MCF 10A (cell line): Measurements from ENCODE around the gene GPSM1. TPM values are rescaled to one million over a fixed set of nuclear protein-coding genes. Genes with fewer than 3 reads are reported as not detected.

Experiments used
- BruUV-seq: library from RNA; stranded (reverse); fragments of 400-500 nt; replicated peaks from 2 replicates; lab custom pipeline; 2021; lab: Mats Ljungman, UMichigan
- CTCF ChIA-PET: fragments of 300-600 bp; sonication (Branson Sonifier 250); formaldehyde crosslinking; extraction: SDS; loops from one replicate; lab custom pipeline; 2021; ENCODE audit warnings: antibody characterized with exemption, inconsistent platforms; lab: Yijun Ruan, JAX
- POLR2A ChIA-PET: fragments of 300-600, 350-650 bp; sonication (Branson Sonifier 250); formaldehyde crosslinking; extraction: SDS; loops from one replicate; lab custom pipeline; 2020; ENCODE audit warnings: antibody characterized with exemption, inconsistent platforms; lab: Yijun Ruan, JAX
- DNase-seq: peaks from one replicate; pipeline ENCODE4 v3.0.0-alpha.2; 2018; ENCODE audit not compliant: unreplicated experiment
- H3K27ac Mint-ChIP-seq: one replicate; pipeline ENCODE4 v1.8.0; 2022; ENCODE audit warnings: mild to moderate bottlenecking, low read depth, mixed read lengths; ENCODE audit not compliant: unreplicated experiment
- H3K27me3 Mint-ChIP-seq: one replicate; pipeline ENCODE4 v1.8.0; 2022; ENCODE audit warnings: mixed read lengths; ENCODE audit not compliant: insufficient read depth, unreplicated experiment
- H3K36me3 Mint-ChIP-seq: one replicate; pipeline ENCODE4 v1.8.0; 2022; ENCODE audit warnings: mild to moderate bottlenecking, moderate library complexity, mixed read lengths; ENCODE audit not compliant: insufficient read depth, unreplicated experiment
- H3K4me1 Mint-ChIP-seq: one replicate; pipeline ENCODE4 v1.8.0; 2022; ENCODE audit warnings: mixed read lengths; ENCODE audit not compliant: insufficient read depth, unreplicated experiment
- H3K4me3 Mint-ChIP-seq: one replicate; pipeline ENCODE4 v1.8.0; 2022; ENCODE audit warnings: mild to moderate bottlenecking, moderate library complexity, mixed read lengths; ENCODE audit not compliant: unreplicated experiment
- H3K9me3 Mint-ChIP-seq: one replicate; pipeline ENCODE4 v1.8.0; 2022; ENCODE audit warnings: mixed read lengths; ENCODE audit not compliant: unreplicated experiment
- CTCF ChIP-seq: fragments of 200-600 bp; IDR thresholded peaks from one replicate; pipeline ENCODE4 v1.8.0; 2022; ENCODE audit warnings: antibody characterized with exemption, mild to moderate bottlenecking; ENCODE audit not compliant: unreplicated experiment
- intact Hi-C: fragments of 100-400 bp; cut with micrococcal nuclease; formaldehyde crosslinking; loops from 2 replicates; pipeline ENCODE4 v1.14.1; 2022
- total RNA-seq: library from RNA; stranded (reverse); gene quantifications from 2 replicates; pipeline ENCODE4 v1.2.3, GENCODE V29; 2022

The GPSM1 gene
- total RNA-seq, 1 experiment from 2014 or later = 15.5 TPM

GRCh38 chr9:136299116-136299515 is 28.2 kb upstream of the GPSM1 start:
- peaks cover 5% of the 10 kb centered on the region for H3K4me1 Mint-ChIP-seq
- no peak for TF ChIP-seq CTCF
- BruUV-seq = no TSS peak
- peaks cover 8% of the 10 kb centered on the region for H3K27me3 Mint-ChIP-seq
- ChIA-PET CTCF (no interaction called here), POLR2A (no interaction called here)
- no peaks in the 10 kb centered on the region for H3K9me3 Mint-ChIP-seq
- intact Hi-C loops = no loop called here
- no peak overlapping the region for H3K4me3 Mint-ChIP-seq
- DNase-seq = no peak
- no peak overlapping the region for H3K27ac Mint-ChIP-seq
- H3K36me3 Mint-ChIP-seq = no peaks in the 10 kb centered on the region

GRCh38 chr9:136299541-136299940 is 27.8 kb upstream of the GPSM1 start:
- peaks cover 8% of the 10 kb centered on the region for H3K27me3 Mint-ChIP-seq
- no peak overlapping the region for H3K4me3 Mint-ChIP-seq
- intact Hi-C loops = no loop called here
- no peaks in the 10 kb centered on the region for H3K9me3 Mint-ChIP-seq
- POLR2A ChIA-PET = no interaction called here
- no peaks in the 10 kb centered on the region for H3K36me3 Mint-ChIP-seq
- no peak for TF ChIP-seq CTCF
- DNase-seq = no peak
- H3K27ac Mint-ChIP-seq = no peak overlapping the region
- BruUV-seq = no TSS peak
- peaks cover 5% of the 10 kb centered on the region for H3K4me1 Mint-ChIP-seq
- CTCF ChIA-PET = no interaction called here

- no peak for TF ChIP-seq CTCF
- no peak for DNase-seq
- Mint-ChIP-seq H3K27me3 (peaks cover 8% of the 10 kb centered on the region), H3K9me3 (no peaks in the 10 kb centered on the region), H3K36me3 (no peaks in the 10 kb centered on the region), H3K4me1 (peaks cover 5% of the 10 kb centered on the region), H3K27ac (no peak overlapping the region), H3K4me3 (no peak overlapping the region)
- BruUV-seq = no TSS peak
- intact Hi-C loops = no loop called here
- ChIA-PET CTCF (interaction anchor here (0.6 to 1.0 kb wide), 5 partner anchors 12 to 987 kb away, joined by 3 to 6 read pairs (median 3); no protein-coding TSS in a partner anchor), POLR2A (no interaction called here)
Measured at GRCh38 chr9:136300016-136300545, 27.3 kb upstream of the GPSM1 start.

- H3K27me3 Mint-ChIP-seq = peaks cover 8% of the 10 kb centered on the region
- intact Hi-C loops = no loop called here
- H3K36me3 Mint-ChIP-seq = no peaks in the 10 kb centered on the region
- BruUV-seq = no TSS peak
- H3K27ac Mint-ChIP-seq = no peak overlapping the region
- ChIA-PET CTCF (interaction anchor here (0.9 to 1.0 kb wide), 2 partner anchors 11 to 132 kb away, joined by 3 read pairs; no protein-coding TSS in a partner anchor), POLR2A (no interaction called here)
- DNase-seq = no peak
- no peaks in the 10 kb centered on the region for H3K9me3 Mint-ChIP-seq
- no peak for TF ChIP-seq CTCF
- no peak overlapping the region for H3K4me3 Mint-ChIP-seq
- H3K4me1 Mint-ChIP-seq = peaks cover 5% of the 10 kb centered on the region
Measured at GRCh38 chr9:136300866-136301265, 26.5 kb upstream of the GPSM1 start.
